ENCODE measurements around the gene NRTN.

NRTN gene

DNA sequence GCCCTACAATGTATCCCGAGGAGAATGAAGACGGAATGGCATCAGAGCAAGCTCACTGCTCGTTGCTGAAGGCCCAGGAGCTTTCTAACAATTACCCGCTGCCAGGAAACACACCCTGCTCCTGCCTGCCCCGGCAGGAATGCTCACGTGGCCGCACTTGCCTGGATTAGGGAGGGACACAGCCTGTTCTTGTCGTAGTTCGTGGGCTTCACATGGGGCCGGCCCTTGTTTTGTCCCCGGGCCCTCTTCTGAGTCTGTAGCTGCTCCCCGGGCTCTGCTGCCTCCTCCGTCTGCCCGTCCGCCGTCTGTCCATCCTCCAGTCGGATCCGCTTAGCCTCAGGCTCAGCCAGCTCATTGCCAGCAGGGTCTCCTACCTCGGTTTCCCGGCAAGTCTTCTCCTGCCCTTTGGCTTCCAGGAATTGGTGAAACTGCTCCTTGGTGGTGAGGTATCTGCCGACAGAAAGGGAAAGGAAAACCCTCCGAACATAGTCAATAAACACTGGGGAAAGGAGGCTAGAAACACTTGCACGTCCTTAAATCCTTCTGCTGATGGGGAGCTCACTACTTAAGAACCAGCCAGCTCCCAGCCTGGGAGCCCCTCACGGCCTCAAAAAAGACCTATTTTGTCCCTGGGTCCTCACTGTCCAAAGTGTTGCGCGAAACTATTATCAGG is 14.8 kb upstream of the NRTN start:
- in situ Hi-C loops (cut with MboI; ENCODE audit: low sequenced_read_pairs), result no loop called here

DNA sequence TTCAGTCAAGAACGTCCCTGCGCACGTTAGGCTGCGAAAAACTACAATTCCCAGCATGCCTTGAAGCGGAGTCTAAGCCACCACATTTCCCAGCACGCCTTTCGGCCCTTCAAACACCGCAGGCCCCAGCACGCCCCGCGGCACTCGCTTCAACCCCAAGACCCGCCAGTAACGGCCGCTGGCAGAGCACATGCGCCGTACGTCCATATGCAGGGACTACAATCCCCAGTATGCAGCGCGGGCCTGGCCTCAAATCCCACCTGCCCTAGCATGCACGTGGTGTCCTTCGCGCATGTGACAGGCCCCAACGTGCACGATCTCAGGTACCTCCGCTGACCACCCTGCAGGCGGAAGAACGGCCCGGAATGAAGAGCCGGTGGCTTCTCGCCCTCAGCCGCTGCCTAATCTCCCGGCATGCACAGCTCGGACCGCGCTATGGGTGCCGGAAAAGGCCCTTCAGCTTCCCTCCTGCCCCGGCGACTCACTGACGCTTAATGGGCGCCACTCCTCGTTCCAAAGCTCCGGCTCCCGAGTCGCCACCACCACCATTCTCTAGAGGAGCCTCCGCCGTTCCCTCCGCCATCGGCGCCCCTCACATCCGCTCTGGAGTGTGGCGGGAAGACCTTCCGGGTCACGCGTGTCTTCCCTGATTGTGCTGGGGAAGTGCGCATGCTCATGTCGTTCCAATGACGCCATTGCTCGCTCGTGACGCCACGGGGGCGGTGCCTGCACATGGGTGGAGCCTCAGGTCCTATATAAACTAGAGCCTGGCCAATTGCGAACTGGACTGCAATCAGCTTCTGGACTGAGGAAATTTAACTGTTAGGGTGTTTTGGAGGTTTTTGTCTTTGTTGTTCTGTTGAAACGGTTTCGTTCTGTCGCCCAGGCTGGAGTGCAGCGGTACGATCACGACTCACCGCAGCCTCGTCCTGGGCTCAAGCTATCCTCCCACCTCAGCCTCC is 14.0 kb upstream of the NRTN start, which contains the start of gene DUS3L:
DUS3L (minus strand) TSS at position 605 of the 962 bp plus-strand sequence; CDS start at position 583, 22 bp downstream.
- in situ Hi-C loops (cut with MboI; ENCODE audit: low sequenced_read_pairs), result no loop called here

DNA sequence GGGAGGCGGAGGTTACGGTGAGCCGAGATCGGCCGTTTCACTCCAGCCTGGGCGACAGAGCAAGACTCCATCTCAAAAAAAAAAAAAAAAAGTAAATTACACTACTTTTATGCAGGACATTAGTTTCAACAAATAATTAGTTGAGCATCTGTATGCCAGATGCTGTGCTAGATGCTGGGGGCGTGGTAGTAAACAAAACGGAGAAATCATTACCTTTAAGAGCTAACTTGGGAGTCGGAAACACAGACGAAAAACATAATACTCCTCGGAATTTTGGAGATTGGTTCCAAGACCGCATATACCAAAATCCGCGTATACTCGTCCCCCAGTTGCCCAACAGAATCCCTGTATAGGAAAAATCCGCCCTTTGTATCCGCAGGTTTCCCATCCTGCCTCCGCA is 12.6 kb upstream of the NRTN start:
- in situ Hi-C loops (cut with MboI; ENCODE audit: low sequenced_read_pairs), result no loop called here

DNA sequence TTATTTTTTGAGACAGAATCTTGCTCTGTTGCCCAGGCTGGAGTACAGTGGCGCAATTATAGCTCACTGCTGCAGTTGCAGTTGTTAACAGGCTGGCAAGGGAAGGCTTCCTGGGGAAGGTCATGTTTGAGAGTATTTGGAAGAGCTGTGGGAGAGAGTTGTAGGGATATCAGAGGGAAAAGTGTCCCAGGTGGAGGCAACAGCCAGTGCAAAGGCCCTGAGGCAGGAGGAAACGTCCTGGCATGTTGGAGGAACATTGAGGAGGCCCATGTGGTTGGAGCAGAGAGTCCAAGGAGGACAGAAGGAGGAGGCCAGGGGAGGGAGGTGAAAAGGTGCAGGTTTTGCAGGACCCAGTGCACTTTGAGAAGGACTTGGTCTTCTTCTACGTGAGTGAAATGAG is 11.7 kb upstream of the NRTN start:
- in situ Hi-C loops (cut with MboI; ENCODE audit: low sequenced_read_pairs), result no loop called here

DNA sequence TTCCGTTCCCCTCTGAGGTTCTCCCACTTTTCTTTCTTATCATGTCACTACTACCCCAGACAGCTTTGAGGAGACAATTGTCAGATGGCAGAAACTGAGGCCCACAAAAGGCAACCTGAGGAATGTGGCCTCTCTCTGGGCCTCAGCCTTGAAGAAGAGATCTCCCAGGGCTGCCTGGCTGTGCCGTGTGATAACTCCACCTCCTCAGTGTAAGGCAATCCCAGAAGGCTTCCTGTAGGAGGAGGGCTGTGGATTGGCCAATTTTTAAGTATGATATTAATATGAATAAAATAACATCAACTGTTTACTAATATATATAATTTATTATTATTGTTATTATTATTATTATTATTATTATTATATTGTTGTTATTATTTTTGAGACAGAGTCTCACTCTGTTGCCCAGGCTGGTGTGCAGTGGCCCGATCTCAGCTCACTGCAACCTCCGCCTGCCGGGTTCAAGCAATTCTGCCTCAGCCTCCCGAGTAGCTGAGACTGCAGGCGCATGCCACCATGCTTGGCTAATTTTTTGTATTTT is 9.4 kb upstream of the NRTN start:
- in situ Hi-C loops (cut with MboI; ENCODE audit: low sequenced_read_pairs), result no loop called here

DNA sequence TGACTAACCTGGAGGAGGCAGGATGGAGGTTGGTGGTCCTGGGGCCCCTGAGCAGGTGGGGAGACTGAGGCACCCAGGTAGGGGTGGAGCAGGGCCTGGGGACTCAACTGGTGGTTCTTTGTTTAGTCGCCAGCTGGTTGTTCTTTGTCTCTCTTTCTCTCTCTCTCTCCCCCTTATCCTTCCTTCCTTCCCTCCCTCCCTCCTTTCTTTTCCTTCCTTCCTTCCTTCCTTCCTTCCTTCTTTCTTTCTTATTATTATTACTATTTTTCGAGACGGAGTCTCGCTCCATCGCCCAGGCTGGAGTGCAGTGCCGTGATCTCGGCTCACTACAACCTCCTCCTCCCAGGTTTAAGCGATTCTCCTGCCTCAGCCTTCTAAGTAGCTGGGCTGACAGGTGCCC is 6.6 kb upstream of the NRTN start:
- in situ Hi-C loops (cut with MboI; ENCODE audit: low sequenced_read_pairs), result no loop called here

DNA sequence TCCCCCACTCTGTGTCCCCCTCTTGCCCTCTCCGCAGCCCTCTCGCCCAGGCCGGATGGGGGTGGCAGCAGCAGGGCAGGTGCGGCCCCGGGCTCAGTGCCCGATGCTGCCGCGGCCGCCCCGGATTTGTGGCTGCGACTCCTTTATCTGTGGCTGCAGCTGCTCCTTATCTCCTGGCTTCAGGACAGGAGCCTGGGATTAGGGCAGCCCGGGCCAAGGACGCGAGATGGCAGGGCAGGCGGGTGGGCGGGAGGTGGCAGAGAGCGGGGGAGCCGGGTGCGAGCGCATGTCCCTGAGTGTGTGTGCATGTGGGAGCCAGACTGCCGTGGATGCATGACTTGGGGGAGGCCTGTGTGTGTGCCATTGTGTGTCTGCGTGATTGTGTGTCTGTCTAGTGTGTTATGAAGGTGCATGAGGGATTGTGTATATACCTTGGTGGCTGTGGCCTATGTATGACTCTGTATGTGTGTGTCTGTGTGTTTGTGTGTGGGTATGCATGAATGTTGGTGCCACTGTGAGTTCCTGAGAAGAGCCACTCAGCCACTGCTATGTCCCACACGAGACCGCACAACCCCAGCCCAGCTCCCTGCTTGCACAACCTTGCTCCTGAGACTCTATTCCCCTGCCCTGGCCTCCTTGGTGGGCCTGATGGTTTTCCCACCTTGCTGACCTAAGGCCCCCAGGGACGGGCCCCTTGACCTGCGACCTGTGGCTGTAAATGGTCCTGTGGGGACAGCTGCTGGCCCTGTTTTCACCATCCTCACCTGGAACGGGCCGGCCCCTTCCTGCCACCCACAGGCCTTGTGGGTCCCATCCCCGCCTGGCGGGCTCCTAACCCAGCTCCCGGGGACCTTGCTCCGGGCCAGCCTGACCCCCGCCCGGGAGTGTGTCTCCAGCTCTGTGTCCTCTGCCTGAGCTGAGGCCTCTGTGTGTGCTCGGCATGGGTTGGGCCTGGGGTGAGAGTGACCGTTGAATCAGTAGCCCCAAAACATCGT is 5.3 kb upstream of the NRTN start:
- in situ Hi-C loops (cut with MboI; ENCODE audit: low sequenced_read_pairs), result loop anchor here (10.0 kb wide), 1 partner anchor 225 kb away; no protein-coding TSS in a partner anchor

DNA sequence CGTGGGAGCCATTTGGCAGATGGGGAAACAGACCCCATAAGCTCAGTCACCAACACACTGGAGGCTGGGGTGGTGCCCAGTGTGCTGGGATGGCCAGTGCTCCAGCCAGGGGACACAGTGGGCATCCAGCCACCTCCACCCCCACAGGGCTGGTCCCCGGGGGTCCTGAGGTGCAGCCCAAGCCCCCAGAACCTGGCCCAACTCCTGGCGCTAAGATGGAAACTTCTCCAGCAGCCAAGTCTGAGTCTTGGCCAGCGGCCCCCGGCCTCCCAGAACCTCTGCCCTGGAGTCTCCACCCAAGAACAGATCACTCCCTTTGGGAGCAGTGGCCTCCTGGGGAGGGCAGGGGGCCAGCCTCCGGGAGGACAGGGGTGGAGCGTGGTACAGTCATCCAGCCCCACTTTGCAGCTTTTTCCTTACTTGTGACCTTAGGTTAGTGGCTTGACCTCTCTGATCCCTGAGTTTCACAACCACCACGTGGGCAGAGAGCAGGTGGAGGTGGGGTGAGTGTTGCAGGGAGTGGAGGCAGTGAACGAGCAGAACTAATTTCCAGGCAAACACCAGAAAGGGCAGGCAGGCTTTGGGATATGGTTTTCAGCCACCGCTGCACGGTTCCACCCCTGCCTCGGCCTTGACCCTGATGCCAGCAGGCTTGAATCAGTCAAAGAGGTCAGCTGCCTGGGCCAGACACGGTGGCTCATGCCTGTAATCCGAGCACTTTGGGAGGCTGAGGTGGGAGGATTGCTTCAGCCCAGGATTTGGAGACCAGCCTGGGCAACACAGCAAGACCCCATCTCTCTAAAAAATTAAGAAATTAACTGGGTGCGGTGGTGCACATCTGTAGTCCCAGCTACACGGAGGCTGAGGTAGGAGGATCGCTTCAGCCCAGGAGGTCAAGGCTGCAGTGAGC is 4.3 kb upstream of the NRTN start:
- in situ Hi-C loops (cut with MboI; ENCODE audit: low sequenced_read_pairs), result loop anchor here (10.0 kb wide), 1 partner anchor 224 kb away; no protein-coding TSS in a partner anchor

DNA sequence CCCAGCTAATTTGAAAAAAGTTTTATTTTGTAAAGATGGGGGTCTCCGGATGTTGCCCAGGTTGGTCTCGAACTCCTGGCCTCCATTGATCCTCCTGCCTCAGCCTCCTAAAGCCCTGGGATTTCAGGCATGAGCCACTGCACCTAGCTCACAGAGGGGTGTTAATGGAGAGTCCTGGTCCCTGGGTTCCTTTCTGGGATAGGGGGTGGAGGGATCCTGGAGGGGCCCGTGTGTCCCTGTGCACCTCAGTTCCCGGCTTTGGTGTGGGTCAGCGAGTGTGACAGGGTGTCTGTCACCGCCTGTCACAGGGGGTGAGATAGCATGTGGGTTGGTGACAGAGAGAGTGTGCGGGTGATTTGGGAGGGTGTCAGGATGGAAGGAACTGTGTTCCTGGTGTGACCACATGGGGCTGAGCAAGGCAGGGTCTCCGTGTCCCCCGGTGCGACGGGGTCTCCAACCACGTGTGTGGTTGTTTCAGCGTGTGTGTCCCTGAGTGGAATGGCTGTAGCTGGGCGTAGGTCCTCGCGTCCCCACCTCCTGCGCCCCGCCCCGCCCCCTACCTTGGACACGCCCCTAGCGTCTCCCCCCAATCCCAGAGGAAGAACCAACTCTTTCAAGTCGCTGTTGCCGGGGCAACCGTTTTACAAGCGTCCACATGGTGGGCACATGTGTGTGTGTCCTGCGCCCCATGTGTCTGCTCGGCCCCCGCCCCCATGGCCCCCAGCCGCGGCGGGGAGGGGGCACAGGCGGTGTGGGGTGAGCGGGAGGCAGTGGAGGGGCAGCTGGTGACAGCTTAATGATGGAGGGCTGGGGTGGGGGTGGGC is 2.9 kb upstream of the NRTN start:
- in situ Hi-C loops (cut with MboI; ENCODE audit: low sequenced_read_pairs), result loop anchor here (10.0 kb wide), 1 partner anchor 223 kb away; no protein-coding TSS in a partner anchor

DNA sequence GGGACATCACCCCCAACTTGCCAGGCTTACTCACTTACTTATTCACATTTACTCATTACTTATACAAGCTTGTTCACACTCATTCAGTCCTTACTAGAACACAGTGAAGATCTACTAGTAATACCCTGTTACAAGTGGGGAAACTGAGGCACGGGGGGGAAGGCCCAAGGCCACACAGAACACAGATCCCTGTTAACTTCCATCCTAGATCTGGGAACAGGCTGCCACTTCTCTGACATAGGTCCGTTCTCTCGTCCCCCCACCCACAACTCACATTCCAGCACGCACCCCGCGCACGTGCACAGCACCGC is 1.5 kb upstream of the NRTN start:
- in situ Hi-C loops (cut with MboI; ENCODE audit: low sequenced_read_pairs), result loop anchor here (10.0 kb wide), 1 partner anchor 221 kb away; no protein-coding TSS in a partner anchor

DNA sequence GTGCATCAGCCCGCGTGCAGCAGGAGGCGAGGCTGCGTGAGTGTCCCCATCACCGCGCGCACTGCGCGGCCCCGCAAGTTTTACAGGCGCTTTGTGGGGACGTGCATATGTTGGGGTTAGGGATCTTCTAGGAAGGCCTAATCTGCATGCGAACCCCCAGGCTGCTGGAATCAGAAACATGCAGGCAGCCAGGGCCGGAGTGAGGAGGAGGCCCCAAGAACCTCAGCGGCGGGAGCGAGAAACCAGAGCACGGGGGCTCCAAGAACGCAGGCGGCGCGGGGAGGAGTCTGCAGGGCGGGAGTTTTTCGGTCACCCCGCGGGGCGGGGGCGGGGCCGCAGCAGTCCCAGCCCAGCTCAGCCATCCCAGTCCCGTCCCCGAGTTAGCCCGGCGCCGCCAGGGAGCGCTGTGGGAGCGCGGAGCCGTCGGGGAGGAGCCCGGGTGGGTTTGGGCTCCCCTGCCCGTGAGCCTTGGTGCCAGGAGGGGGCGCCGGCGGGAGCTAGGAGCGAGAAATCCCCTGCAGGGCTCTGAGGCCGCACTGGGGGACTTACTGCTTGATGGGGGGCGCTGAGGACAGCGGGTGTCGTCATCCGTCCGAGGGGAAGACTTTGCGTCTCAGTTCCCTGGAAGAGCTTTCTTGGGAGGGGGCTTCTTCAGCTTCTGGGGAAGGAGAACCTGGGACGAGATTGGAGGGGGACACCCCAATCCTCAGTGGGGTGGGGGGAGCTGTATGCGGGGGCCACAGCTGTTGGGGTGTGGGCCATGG is 933 bp upstream of the NRTN start:
- in situ Hi-C loops (cut with MboI; ENCODE audit: low sequenced_read_pairs), result loop anchor here (10.0 kb wide), 1 partner anchor 221 kb away; no protein-coding TSS in a partner anchor

DNA sequence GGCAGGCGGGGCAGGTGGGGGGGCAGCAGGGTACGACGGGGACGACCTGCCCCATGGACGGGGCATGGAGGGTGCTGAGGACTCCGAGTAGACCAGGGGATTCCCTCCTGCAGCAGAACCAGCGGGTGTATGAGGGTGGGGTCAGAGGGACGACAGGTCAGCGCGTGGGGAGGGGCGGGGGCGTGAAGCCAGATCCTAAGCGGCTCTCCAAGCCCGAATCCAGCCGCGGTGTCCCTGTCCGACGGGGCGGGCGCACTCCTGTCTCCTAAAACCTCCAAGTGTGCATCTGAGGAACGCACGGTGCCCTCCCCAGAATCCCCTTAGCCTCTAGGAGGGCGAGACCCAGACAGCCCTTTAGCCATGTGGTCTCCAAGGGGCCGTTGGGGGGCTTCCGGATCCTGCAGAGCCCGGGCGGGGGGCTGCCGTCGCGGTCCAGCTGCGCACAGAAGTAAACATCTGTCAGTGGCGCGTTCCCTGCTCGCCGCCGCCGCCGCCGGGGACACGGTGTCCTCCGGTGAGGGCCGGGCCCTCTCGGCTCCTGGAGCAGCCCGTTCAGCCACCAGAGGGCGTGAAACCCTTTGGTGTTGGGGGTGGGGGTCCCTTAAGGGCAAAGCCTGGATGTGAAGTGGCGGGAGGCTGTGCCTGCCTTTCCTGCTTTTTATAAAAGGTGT is 730 bp downstream of the NRTN start:
- in situ Hi-C loops (cut with MboI; ENCODE audit: low sequenced_read_pairs), result loop anchor here (10.0 kb wide), 1 partner anchor 219 kb away; no protein-coding TSS in a partner anchor

DNA sequence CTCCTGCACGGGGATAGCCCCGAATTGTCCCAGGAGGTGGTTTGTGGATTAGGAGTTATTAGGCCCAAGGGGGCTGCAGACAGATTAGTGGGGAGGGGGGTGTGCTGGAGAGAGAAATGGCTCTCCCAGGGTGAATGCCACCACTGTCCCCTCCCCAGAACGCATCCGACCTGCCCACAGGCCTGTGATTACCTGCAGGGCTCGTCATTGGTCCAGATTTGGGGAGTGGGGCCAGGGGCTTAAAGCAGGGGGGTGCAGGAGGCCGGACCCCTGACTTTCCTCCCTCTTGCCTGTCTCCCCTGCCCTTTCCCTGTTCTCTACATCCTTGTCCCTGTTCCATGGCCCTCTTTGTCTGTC is 1.2 kb downstream of the NRTN start:
- in situ Hi-C loops (cut with MboI; ENCODE audit: low sequenced_read_pairs), result loop anchor here (10.0 kb wide), 1 partner anchor 219 kb away; no protein-coding TSS in a partner anchor

DNA sequence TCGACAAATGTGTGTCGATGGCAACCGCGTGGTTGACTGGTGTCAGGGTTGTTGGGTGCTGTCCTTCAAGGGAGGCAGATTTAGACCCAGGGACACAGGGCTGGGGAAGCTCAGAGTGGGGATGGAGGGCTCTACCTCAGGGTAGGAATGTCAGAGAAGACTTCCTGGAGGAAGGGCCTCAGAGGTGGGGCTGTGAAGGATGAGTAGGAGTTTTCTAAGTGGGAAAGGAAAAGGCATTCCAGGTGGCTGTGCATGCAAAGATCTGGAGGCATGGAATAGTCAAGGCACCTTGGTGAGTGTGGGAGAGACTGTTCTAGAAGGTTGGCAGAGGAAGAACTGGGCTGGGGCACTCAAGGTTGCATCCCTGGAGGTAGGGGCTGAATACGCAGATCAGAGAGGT is 2.0 kb downstream of the NRTN start:
- in situ Hi-C loops (cut with MboI; ENCODE audit: low sequenced_read_pairs), result loop anchor here (10.0 kb wide), 1 partner anchor 218 kb away; no protein-coding TSS in a partner anchor

DNA sequence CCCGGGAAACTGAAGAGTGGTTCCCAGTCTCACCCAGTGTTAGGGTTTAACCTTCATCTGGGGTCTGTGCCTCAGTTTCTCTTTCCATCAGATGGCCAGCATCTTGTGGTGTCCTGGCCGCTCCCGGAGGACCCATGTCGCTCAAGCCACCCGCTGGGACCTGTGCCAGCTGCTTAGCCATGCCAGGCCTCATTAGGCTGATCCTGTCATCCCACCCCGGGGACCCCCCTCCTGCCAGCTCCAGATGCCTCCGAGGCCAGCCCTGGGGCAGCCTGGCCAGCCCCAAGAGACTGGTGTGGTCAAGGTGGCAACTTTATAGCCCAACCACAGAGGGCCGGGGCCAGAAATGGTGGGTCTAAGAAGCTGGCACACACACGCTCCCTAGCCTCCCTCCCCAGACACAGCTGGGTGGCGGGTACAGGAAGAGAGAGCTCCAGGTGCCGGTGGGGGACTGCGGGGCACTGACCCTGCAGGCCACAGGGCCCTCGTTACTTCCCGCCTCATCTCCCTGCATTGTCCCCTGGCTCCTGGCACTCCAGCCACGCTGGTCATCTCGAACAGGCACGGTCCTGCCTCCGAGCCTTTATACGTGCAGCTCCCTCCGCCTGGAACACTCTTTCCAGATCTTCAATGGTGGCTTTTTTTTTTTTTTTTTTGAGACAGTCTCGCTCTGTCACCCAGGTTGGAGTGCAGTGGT is 3.4 kb downstream of the NRTN start:
- in situ Hi-C loops (cut with MboI; ENCODE audit: low sequenced_read_pairs), result loop anchor here (10.0 kb wide), 1 partner anchor 217 kb away; no protein-coding TSS in a partner anchor

DNA sequence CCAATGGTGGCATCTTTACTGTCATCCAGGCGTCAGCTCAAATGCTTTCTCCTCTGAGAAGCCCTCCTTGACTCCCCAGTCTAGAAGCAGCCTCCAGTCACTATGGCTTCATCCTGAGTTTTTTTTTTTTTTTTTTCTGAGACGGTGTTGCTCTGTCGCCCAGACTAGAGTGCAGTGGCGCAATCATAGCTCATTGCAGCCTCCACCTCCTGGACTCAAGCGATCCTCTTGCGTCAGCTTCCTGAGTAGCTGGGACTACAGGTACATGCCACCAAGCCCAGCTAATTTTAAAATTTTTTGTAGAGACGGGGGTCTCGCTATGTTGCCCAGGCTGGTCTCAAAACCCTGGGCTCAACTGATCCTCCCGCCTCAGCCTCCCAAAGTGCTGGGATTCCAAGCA is 4.2 kb downstream of the NRTN start:
- in situ Hi-C loops (cut with MboI; ENCODE audit: low sequenced_read_pairs), result loop anchor here (10.0 kb wide), 1 partner anchor 216 kb away; no protein-coding TSS in a partner anchor
